GM19328 (cell line): ENCODE results near the gene KIF1C.
"Not testable (repeated sequence)": the region's sequence is repeated elsewhere in the genome, so short reads cannot be mapped to it uniquely, and the experiment has no call there.

Experiments
- ATAC-seq: cut with Tn5 transposase; IDR thresholded peaks from one replicate; pipeline ENCODE4 v1.9.1; 2021; ENCODE audit warnings: mild to moderate bottlenecking, moderate library complexity; ENCODE audit not compliant: unreplicated experiment

The KIF1C gene

GRCh38 chr17:4999430-5000093, 1.8 kb downstream of the KIF1C start:
- ATAC-seq, result no peak

GRCh38 chr17:5000237-5000639, 2.5 kb downstream of the KIF1C start:
- no peak for ATAC-seq

- no peak for ATAC-seq
These were observed 4.5 kb downstream of the KIF1C start for GRCh38 chr17:5002121-5002788.

GRCh38 chr17:5003214-5003867, 5.6 kb downstream of the KIF1C start:
- ATAC-seq, result no peak

- no peak for ATAC-seq
These were observed 14.2 kb downstream of the KIF1C start for GRCh38 chr17:5011928-5012327.

- ATAC-seq, result no peak
These were observed 16.6 kb downstream of the KIF1C start for GRCh38 chr17:5014357-5014756.

- ATAC-seq, result no peak
These were observed 21.8 kb downstream of the KIF1C start for GRCh38 chr17:5019475-5019956.

DNA sequence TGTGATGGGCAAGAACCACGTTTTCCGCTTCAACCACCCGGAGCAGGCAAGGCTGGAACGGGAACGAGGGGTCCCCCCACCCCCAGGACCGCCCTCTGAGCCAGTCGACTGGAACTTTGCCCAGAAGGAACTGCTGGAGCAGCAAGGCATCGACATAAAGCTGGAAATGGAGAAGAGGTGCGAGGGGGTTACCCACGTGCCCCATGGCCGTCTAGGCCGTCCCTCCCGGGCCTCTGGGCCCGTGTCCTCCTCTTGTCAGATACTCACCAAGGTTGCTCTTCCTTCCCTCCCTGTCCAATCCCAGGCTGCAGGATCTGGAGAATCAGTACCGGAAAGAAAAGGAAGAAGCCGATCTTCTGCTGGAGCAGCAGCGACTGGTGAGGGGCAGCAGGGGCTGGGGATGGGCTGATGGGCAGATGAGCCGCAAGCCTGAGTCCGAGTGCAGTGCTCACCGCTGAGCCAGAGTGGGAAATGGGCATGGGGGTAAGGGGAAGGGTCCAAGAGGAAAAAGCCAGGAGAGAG, 22.8 kb downstream of the KIF1C start:
- ATAC-seq, result no peak

GRCh38 chr17:5022171-5022711, 24.5 kb downstream of the KIF1C start:
- ATAC-seq, result no peak

GRCh38 chr17:5023588-5024147, 25.9 kb downstream of the KIF1C start:
- ATAC-seq, result no peak

DNA sequence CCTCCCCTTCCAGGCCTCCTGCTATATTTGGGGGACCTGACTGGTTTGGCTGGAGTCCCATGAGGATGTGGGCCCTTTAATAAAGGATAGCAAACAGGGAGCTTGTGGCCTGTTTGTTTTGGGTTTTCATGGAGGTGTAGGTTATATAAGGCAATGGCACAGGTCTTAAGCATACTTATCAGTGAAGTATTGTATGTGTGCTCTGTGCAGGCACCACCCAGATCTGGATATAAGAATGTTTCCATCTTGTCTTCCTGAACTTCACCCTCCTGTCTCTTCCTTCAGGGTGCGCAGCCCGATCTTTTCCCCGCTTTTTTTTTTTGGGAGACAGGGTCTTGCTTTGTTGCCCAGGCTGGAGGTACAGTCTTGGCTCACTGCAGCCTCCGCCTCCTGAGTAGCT, 26.9 kb downstream of the KIF1C start:
- no peak for ATAC-seq

- no peak for ATAC-seq
These were observed 29.5 kb downstream of the KIF1C start for GRCh38 chr17:5027299-5027698.

- ATAC-seq, result no peak
These were observed 30.2 kb downstream of the KIF1C start for GRCh38 chr17:5027916-5028315.

- not testable (repeated sequence) for ATAC-seq
These were observed 32.4 kb downstream of the KIF1C start for GRCh38 chr17:5030168-5030567.

- ATAC-seq, result no peak
These were observed 33.8 kb downstream of the KIF1C start for GRCh38 chr17:5031365-5032082.

DNA sequence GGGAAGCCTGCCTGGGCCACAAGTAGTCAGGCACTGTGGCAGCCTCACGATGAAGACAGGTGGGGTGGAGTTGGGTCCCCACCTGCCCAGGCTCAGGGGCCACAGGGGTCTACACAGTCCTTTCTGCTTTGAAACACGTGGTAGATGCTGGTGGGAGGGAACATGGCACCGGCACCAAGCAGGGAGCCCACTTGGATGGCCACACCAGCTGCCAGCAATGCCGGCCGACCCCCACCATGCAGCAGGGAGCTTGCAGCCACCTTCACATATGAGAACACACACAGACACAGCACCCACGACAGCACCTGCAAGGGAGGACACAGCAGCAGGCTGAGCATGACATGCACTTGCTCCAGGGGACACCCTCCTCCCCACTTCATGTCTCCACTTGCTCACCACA, 35.1 kb downstream of the KIF1C start:
- ATAC-seq, result no peak

DNA sequence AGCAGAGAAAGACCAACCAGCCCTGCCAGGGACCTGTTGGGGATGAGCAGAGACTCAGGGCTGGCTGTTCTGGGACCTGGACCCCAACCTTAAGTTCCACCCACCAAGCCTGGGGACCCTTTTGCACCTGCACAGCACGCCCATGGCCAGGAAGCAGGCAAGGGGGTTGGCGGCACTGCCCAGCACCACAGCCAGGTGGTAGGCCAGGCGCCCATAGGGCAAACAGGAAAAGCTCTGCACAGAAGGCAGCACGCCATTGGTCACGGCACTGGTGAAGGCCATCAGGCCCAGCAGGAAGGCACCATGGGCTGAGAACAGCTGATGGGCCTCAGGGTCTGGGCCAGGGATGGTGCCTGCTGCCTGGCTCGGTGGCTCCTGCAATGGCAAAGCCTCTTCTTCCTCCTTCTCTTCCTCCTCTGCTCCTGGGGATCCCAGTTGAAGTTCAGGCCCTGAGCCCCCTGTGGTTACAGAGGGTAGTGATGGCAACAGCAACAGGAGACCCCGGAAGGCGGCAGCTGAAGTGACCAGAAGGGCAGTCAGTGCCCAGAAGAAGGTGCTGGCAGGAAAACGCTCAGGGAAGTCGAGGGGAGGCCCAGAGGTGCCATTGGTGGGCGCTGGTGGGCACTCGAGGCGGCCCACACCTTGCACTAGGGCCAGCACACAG, 35.7 kb downstream of the KIF1C start:
- ATAC-seq, result no peak

GRCh38 chr17:5034063-5034462, 36.3 kb downstream of the KIF1C start:
- ATAC-seq, result no peak

- no peak for ATAC-seq
These were observed 36.9 kb downstream of the KIF1C start for GRCh38 chr17:5034651-5035050.

GRCh38 chr17:5035315-5035714, 37.6 kb downstream of the KIF1C start, which contains the start of gene SLC52A1:
Gene SLC52A1 (minus strand): TSS chr17:5035426. CDS start chr17:5034606, 820 bp downstream.
- no peak for ATAC-seq
